Sigmoid colon (tissue), 4 donors: ENCODE measurements around the gene THSD7A.

Source experiments
- CTCF ChIP-seq, 4 experiments: fragments of 450-650 bp in 3 of 4; fragments of 200-600 bp in 1 of 4; IDR thresholded peaks; one replicate each; pipeline ENCODE4 v1.5.1; 2016 to 2019; ENCODE audit warnings: antibody characterized with exemption in 4 of 4, mild to moderate bottlenecking in 3 of 4, moderate library complexity in 2 of 4
- EP300 ChIP-seq, 4 donors: sonication (generic); formaldehyde crosslinking; IDR thresholded peaks; one replicate each; pipeline ENCODE4 v1.6.1; 2017; ENCODE audit warnings: antibody characterized with exemption in 4 of 4
- POLR2A ChIP-seq, 2 donors: fragments of 450-650 bp; IDR thresholded peaks; one replicate each; pipeline ENCODE4 v1.6.1; 2016; ENCODE audit warnings: antibody characterized with exemption in 2 of 2, mild to moderate bottlenecking in 2 of 2, moderate library complexity in 2 of 2
- POLR2AphosphoS5 ChIP-seq, 4 donors: sonication (generic); formaldehyde crosslinking; IDR thresholded peaks; one replicate each; pipeline ENCODE4 v1.6.1; 2017; ENCODE audit warnings: antibody characterized with exemption in 4 of 4

- no peak for TF ChIP-seq CTCF (IDR thresholded peaks at IDR 0.05)
- no peak for TF ChIP-seq POLR2A (IDR thresholded peaks at IDR 0.05)
- TF ChIP-seq EP300 (IDR thresholded peaks at IDR 0.05): no peak
- no peak for TF ChIP-seq POLR2AphosphoS5 (IDR thresholded peaks at IDR 0.05)
Observed at GRCh38 chr7:11436773-11437524, 395.0 kb downstream of the THSD7A start.
